GM10248 (cell line): Measurements from ENCODE around the gene SLA2.

Experiments
- CTCF ChIA-PET: fragments of 300-600 bp; sonication (Branson Sonifier 250); formaldehyde crosslinking; extraction: SDS; loops from one replicate; lab custom pipeline; 2021; ENCODE audit warnings: antibody characterized with exemption; lab: Yijun Ruan, JAX
- POLR2A ChIA-PET: fragments of 350-650 bp; sonication (Branson Sonifier 250); formaldehyde crosslinking; extraction: SDS; loops from one replicate; lab custom pipeline; 2020; ENCODE audit warnings: antibody characterized with exemption; lab: Yijun Ruan, JAX
- DNase-seq: peaks from one replicate; pipeline ENCODE4 v3.0.0; 2012; ENCODE audit errors: extremely low spot score
- CTCF ChIP-seq: IDR thresholded peaks from 2 replicates; pipeline ENCODE4 v1.5.1; 2012; ENCODE audit warnings: mild to moderate bottlenecking, low read depth; ENCODE audit errors: extremely low read depth, missing control alignments, control extremely low read depth

Gene SLA2

GRCh38 chr20:36605399-36606157 is 40.4 kb downstream of the SLA2 start, which contains the start of gene RAB5IF:
Gene RAB5IF (plus strand): TSS chr20:36605779. CDS start chr20:36605952, 173 bp downstream.
- TF ChIP-seq CTCF = peak; percentile 96
- peak; percentile 95 for DNase-seq
- POLR2A ChIA-PET = interaction anchor here (0.6 to 2.8 kb wide), 6 partner anchors 11 to 304 kb away, joined by 3 to 24 read pairs (median 4); no protein-coding TSS in a partner anchor
- CTCF ChIA-PET = interaction anchor here (0.6 to 4.5 kb wide), 35 partner anchors 9 to 313 kb away, joined by 3 to 62 read pairs (median 4); partner anchors contain the start of genes DSN1, SLA2 and TGIF2

GRCh38 chr20:36604952-36605398 is 41.0 kb downstream of the SLA2 start:
- DNase-seq = peak; percentile 63
- POLR2A ChIA-PET = interaction anchor here (0.6 to 2.8 kb wide), 9 partner anchors 10 to 141 kb away, joined by 3 to 24 read pairs (median 4); no protein-coding TSS in a partner anchor
- TF ChIP-seq CTCF = no peak
- CTCF ChIA-PET = interaction anchor here (0.6 to 4.5 kb wide), 29 partner anchors 9 to 314 kb away, joined by 3 to 62 read pairs (median 5); partner anchors contain the start of genes SLA2 and TGIF2

GRCh38 chr20:36601540-36601939 is 44.5 kb downstream of the SLA2 start:
- TF ChIP-seq CTCF = no peak
- ChIA-PET CTCF (no interaction called here), POLR2A (no interaction called here)
- DNase-seq = no peak

- DNase-seq = no peak
- ChIA-PET CTCF (interaction anchor here (1.2 to 1.9 kb wide), 2 partner anchors 10 to 78 kb away, joined by 3 to 7 read pairs; no protein-coding TSS in a partner anchor), POLR2A (interaction anchor here (0.6 kb wide), 1 partner anchor 14 kb away, joined by 5 read pairs; no protein-coding TSS in a partner anchor)
- no peak for TF ChIP-seq CTCF
Measured at GRCh38 chr20:36599912-36600345, 46.1 kb downstream of the SLA2 start.

- DNase-seq = no peak
Measured at GRCh38 chr20:36593347-36593929, 52.6 kb downstream of the SLA2 start.

More at GRCh38 chr20:36593347-36593929, 52.6 kb downstream of the SLA2 start:
- ChIA-PET CTCF (interaction anchor here (0.8 to 5.9 kb wide), 9 partner anchors 12 to 271 kb away, joined by 3 to 62 read pairs (median 5); partner anchors contain the start of gene RAB5IF), POLR2A (interaction anchor here (2.1 to 2.5 kb wide), 2 partner anchors 11 to 19 kb away, joined by 6 to 24 read pairs; partner anchors contain the start of genes RAB5IF and TGIF2)
- TF ChIP-seq CTCF = no peak
